ENCODE data around the gene ZDHHC14.

DNA sequence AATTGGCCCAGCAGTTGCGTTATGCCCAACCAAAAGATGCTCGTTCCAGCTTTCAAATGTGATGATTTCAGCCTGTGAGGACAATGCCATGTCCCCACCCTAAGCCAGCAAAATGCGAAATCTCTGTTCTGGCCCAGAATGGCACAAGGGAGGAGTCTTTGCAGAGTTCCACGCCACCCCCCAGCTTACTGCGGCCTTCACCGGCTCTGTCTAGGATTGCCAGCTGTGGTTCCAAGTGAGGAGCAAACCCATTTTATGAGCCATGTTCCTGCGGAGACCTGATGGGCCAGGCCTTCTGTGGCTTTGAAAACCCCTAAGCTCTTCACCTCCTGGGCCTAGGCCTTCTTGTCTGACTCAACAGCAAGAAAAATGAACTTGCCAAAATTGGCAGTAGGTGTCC, 295.3 kb downstream of the ZDHHC14 start:
- TF ChIP-seq, protein P1, sequence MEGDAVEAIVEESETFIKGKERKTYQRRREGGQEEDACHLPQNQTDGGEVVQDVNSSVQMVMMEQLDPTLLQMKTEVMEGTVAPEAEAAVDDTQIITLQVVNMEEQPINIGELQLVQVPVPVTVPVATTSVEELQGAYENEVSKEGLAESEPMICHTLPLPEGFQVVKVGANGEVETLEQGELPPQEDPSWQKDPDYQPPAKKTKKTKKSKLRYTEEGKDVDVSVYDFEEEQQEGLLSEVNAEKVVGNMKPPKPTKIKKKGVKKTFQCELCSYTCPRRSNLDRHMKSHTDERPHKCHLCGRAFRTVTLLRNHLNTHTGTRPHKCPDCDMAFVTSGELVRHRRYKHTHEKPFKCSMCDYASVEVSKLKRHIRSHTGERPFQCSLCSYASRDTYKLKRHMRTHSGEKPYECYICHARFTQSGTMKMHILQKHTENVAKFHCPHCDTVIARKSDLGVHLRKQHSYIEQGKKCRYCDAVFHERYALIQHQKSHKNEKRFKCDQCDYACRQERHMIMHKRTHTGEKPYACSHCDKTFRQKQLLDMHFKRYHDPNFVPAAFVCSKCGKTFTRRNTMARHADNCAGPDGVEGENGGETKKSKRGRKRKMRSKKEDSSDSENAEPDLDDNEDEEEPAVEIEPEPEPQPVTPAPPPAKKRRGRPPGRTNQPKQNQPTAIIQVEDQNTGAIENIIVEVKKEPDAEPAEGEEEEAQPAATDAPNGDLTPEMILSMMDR (IDR thresholded peaks at IDR 0.05) = no peak
- TF ChIP-seq POLR2A (IDR thresholded peaks at IDR 0.05) (no peak), POLR2AphosphoS5 (IDR thresholded peaks at IDR 0.05) (no peak)
